Mesenchymal stem cell (in vitro differentiated cells and primary cell): ENCODE results near the gene TSPYL2. TPM values are rescaled to one million over a fixed set of nuclear protein-coding genes. Genes with fewer than 3 reads are reported as not detected.

Experiments
- DNase-seq: peaks from one replicate; pipeline ENCODE4 v3.0.0-alpha.2; 2013
- H2AFZ ChIP-seq: one replicate; pipeline ENCODE4 v1.6.1; 2013; ENCODE audit warnings: low read depth, mild to moderate bottlenecking, control low read depth, inconsistent platforms, low read length, moderate library complexity
- H2AK5ac ChIP-seq: 2 replicates; pipeline ENCODE4 v1.6.1; 2013; ENCODE audit warnings: low read length, moderate library complexity, mild to moderate bottlenecking, inconsistent platforms; ENCODE audit not compliant: severe bottlenecking
- H2BK120ac ChIP-seq: one replicate; pipeline ENCODE4 v1.6.1; 2013; ENCODE audit warnings: low read depth, mild to moderate bottlenecking, inconsistent platforms, low read length, moderate library complexity
- H2BK12ac ChIP-seq, 2 experiments: one replicate each; pipeline ENCODE4 v1.6.1; 2013; ENCODE audit warnings: inconsistent platforms in 2 of 2, low read length in 2 of 2, mild to moderate bottlenecking in 2 of 2, moderate library complexity in 2 of 2, control low read depth in 1 of 2
- H2BK15ac ChIP-seq: one replicate; pipeline ENCODE4 v1.6.1; 2013; ENCODE audit warnings: mild to moderate bottlenecking, low read depth, inconsistent platforms; ENCODE audit not compliant: poor library complexity, severe bottlenecking
- H2BK5ac ChIP-seq: 2 replicates; pipeline ENCODE4 v1.6.1; 2013; ENCODE audit warnings: low read depth, mild to moderate bottlenecking, low read length, control low read depth, inconsistent platforms; ENCODE audit not compliant: poor library complexity, severe bottlenecking
- H3K14ac ChIP-seq, 2 experiments: one replicate each; pipeline ENCODE4 v1.6.1; 2013; ENCODE audit warnings: inconsistent platforms in 2 of 2, low read length in 2 of 2, control low read depth in 1 of 2, mild to moderate bottlenecking in 1 of 2, moderate library complexity in 1 of 2
- H3K18ac ChIP-seq, 2 experiments: one replicate each; pipeline ENCODE4 v1.6.1; 2013; ENCODE audit warnings: inconsistent platforms in 2 of 2, low read length in 2 of 2, control low read depth in 1 of 2, low read depth in 1 of 2, mild to moderate bottlenecking in 1 of 2
- H3K23ac ChIP-seq, 2 experiments: one replicate each; pipeline ENCODE4 v1.6.1; 2013; ENCODE audit warnings: inconsistent platforms in 2 of 2, low read length in 2 of 2, mild to moderate bottlenecking in 2 of 2, moderate library complexity in 2 of 2, control low read depth in 1 of 2
- H3K27ac ChIP-seq: 2 replicates; pipeline ENCODE4 v1.5.1; 2013; ENCODE audit warnings: mild to moderate bottlenecking, moderate library complexity, low read length, control low read depth, inconsistent platforms; ENCODE audit not compliant: poor library complexity, severe bottlenecking
- H3K27me3 ChIP-seq, 2 experiments: 2 replicates each; pipeline versions ENCODE4 v1.6.1 to v1.7.0; 2013; ENCODE audit warnings: low read length in 2 of 2, mild to moderate bottlenecking in 2 of 2, moderate library complexity in 2 of 2, control low read depth in 1 of 2, inconsistent platforms in 1 of 2; ENCODE audit not compliant: control insufficient read depth in 1 of 2, insufficient read depth in 1 of 2
- H3K36me3 ChIP-seq, 2 experiments: 2 replicates each; pipeline versions ENCODE4 v1.6.1 to v1.7.0; 2013; ENCODE audit warnings: low read length in 2 of 2, control low read depth in 1 of 2, inconsistent platforms in 1 of 2, low read depth in 1 of 2, mild to moderate bottlenecking in 1 of 2; ENCODE audit not compliant: insufficient read depth in 2 of 2, control insufficient read depth in 1 of 2
- H3K4ac ChIP-seq, 2 experiments: one replicate each; pipeline ENCODE4 v1.6.1; 2013; ENCODE audit warnings: inconsistent platforms in 2 of 2, low read length in 2 of 2, mild to moderate bottlenecking in 2 of 2, moderate library complexity in 2 of 2, control low read depth in 1 of 2, low read depth in 1 of 2
- H3K4me1 ChIP-seq: 2 replicates; pipeline ENCODE4 v1.6.1; 2013; ENCODE audit warnings: low read depth, low read length, control low read depth; ENCODE audit not compliant: control insufficient read depth, insufficient read depth
- H3K4me2 ChIP-seq: 2 replicates; pipeline ENCODE4 v1.6.1; 2013; ENCODE audit warnings: low read length, mild to moderate bottlenecking, inconsistent platforms; ENCODE audit not compliant: poor library complexity, severe bottlenecking
- H3K4me3 ChIP-seq, 2 experiments: 2 replicates each; pipeline versions ENCODE4 v1.5.1 to v1.7.0; 2013; ENCODE audit warnings: low read length in 2 of 2, mild to moderate bottlenecking in 2 of 2, control low read depth in 1 of 2, low read depth in 1 of 2; ENCODE audit not compliant: insufficient read depth in 1 of 2
- H3K79me1 ChIP-seq: replicated peaks from 2 replicates; pipeline ENCODE4 v1.6.1; 2013; ENCODE audit warnings: mild to moderate bottlenecking, control low read depth, low read length, inconsistent platforms; ENCODE audit not compliant: poor library complexity, severe bottlenecking
- H3K9ac ChIP-seq: 2 replicates; pipeline ENCODE4 v1.7.0; 2013; ENCODE audit warnings: mild to moderate bottlenecking, low read length, moderate library complexity
- H3K9me3 ChIP-seq: 2 replicates; pipeline ENCODE4 v1.7.0; 2013; ENCODE audit warnings: mild to moderate bottlenecking, low read length; ENCODE audit not compliant: control insufficient read depth
- H4K8ac ChIP-seq: one replicate; pipeline ENCODE4 v1.6.1; 2013; ENCODE audit warnings: inconsistent platforms, mild to moderate bottlenecking, low read length, moderate library complexity
- H4K91ac ChIP-seq: one replicate; pipeline ENCODE4 v1.6.1; 2013; ENCODE audit warnings: mild to moderate bottlenecking, low read length, inconsistent platforms
- WGBS: methylation state at CpG from one replicate; pipeline ENCODE4 v1.1.7; 2013; ENCODE audit warnings: mixed read lengths; 5-methylcytosine and 5-hydroxymethylcytosine counted together
- small RNA-seq: library from polyadenylated mRNA; stranded (forward); fragments of <200 nt; extraction: miRNeasy Mini kit (QIAGEN cat#:217004); gene quantifications from one replicate; pipeline ENCODE3, GENCODE V24; 2013; ENCODE audit warnings: low read depth

TSPYL2 gene

GRCh38 chrX:53135581-53135980 lies 53.4 kb downstream of the TSPYL2 start:
- Histone ChIP-seq H3K23ac (no peak overlapping the region), H3K4me3 (no peak overlapping the region), H2AFZ (no peak overlapping the region), H3K18ac (no peak overlapping the region), H2BK15ac (no peak overlapping the region), H3K27ac (no peak overlapping the region), H3K4me2 (no peak overlapping the region), H3K36me3 (peaks cover 0 to 7% of the 10 kb centered on the region in 2 experiments), H3K4me1 (no peaks in the 10 kb centered on the region), H3K4ac (no peak overlapping the region), H3K9me3 (no peaks in the 10 kb centered on the region), H3K27me3 (peaks cover 0 to 28% of the 10 kb centered on the region in 2 experiments), H2BK5ac (no peak overlapping the region), H3K14ac (no peak overlapping the region), H4K91ac (no peak overlapping the region), H3K9ac (no peak overlapping the region), H2AK5ac (no peak overlapping the region), H4K8ac (no peak overlapping the region), H2BK120ac (no peak overlapping the region), H2BK12ac (no peak overlapping the region), H3K79me1 (no peaks in the 10 kb centered on the region)
- DNase-seq, result no peak
- 95% methylated on average over 2 of the region's 2 CpGs for WGBS

Small RNA genes lying within 50 kb of the gene (small RNA-seq; reads per million reads assigned to genes)
- gene AL591212.2, result not detected
